ENCODE results near the gene DLG1.

- TF ChIP-seq POLR2A (IDR thresholded peaks at IDR 0.05) = peak; percentile 31
- TF ChIP-seq CTCF (IDR thresholded peaks at IDR 0.05) = no peak
- no peak for TF ChIP-seq EP300 (IDR thresholded peaks at IDR 0.05; ENCODE audit: low read depth)
- no peak for TF ChIP-seq POLR2AphosphoS5 (IDR thresholded peaks at IDR 0.05)
Observed at GRCh38 chr3:197297476-197298340, 704 bp downstream of the DLG1 start.

Data from transverse colon (tissue), 4 donors.